Breast epithelium (tissue), 3 donors: ENCODE data around the gene BACH2.

Source experiments
- POLR2AphosphoS5 ChIP-seq, 3 donors: sonication (generic); formaldehyde crosslinking; IDR thresholded peaks; one replicate each; pipeline ENCODE4 v1.6.1; 2017; ENCODE audit warnings: antibody characterized with exemption in 3 of 3
- TF ChIP-seq, protein P1 (sequence below), 3 donors: fragments of 450-650 bp; IDR thresholded peaks; one replicate each; pipeline ENCODE4 v1.5.1; 2016 to 2017; ENCODE audit warnings: antibody characterized with exemption in 3 of 3, mild to moderate bottlenecking in 3 of 3, moderate library complexity in 3 of 3

- TF ChIP-seq, protein P1, sequence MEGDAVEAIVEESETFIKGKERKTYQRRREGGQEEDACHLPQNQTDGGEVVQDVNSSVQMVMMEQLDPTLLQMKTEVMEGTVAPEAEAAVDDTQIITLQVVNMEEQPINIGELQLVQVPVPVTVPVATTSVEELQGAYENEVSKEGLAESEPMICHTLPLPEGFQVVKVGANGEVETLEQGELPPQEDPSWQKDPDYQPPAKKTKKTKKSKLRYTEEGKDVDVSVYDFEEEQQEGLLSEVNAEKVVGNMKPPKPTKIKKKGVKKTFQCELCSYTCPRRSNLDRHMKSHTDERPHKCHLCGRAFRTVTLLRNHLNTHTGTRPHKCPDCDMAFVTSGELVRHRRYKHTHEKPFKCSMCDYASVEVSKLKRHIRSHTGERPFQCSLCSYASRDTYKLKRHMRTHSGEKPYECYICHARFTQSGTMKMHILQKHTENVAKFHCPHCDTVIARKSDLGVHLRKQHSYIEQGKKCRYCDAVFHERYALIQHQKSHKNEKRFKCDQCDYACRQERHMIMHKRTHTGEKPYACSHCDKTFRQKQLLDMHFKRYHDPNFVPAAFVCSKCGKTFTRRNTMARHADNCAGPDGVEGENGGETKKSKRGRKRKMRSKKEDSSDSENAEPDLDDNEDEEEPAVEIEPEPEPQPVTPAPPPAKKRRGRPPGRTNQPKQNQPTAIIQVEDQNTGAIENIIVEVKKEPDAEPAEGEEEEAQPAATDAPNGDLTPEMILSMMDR (IDR thresholded peaks at IDR 0.05), result no peak
- no peak for TF ChIP-seq POLR2AphosphoS5 (IDR thresholded peaks at IDR 0.05)
These were observed 251.7 kb downstream of the BACH2 start for GRCh38 chr6:90044833-90045381.
